HG03432 (cell line): ENCODE measurements around the gene ZNF154.

Source experiments
- ATAC-seq: cut with Tn5 transposase; IDR thresholded peaks from one replicate; pipeline ENCODE4 v1.9.1; 2021; ENCODE audit warnings: mild to moderate bottlenecking, moderate library complexity; ENCODE audit not compliant: unreplicated experiment

Gene ZNF154

GRCh38 chr19:57682226-57682766, 26.7 kb downstream of the ZNF154 start:
- no peak for ATAC-seq

GRCh38 chr19:57675881-57676280, 33.1 kb downstream of the ZNF154 start:
- ATAC-seq: no peak

- ATAC-seq: no peak
Observed at GRCh38 chr19:57672466-57672865, 36.5 kb downstream of the ZNF154 start.

GRCh38 chr19:57671124-57671895, 37.7 kb downstream of the ZNF154 start:
- no peak for ATAC-seq

- no peak for ATAC-seq
Observed at GRCh38 chr19:57668635-57669034, 40.4 kb downstream of the ZNF154 start, which contains the start of gene ZSCAN4. ZSCAN4 (plus strand) TSS chr19:57668935; CDS start chr19:57676146, 7,211 bp downstream.

GRCh38 chr19:57667228-57667627, 41.8 kb downstream of the ZNF154 start:
- ATAC-seq: no peak

GRCh38 chr19:57665261-57665806, 43.7 kb downstream of the ZNF154 start:
- no peak for ATAC-seq

- ATAC-seq: no peak
Observed at GRCh38 chr19:57664269-57665127, 44.5 kb downstream of the ZNF154 start.

GRCh38 chr19:57656346-57656745, 52.7 kb downstream of the ZNF154 start:
- ATAC-seq: no peak

GRCh38 chr19:57655443-57655842, 53.6 kb downstream of the ZNF154 start:
- ATAC-seq: no peak

GRCh38 chr19:57653689-57654088, 55.3 kb downstream of the ZNF154 start:
- ATAC-seq: no peak

- ATAC-seq: no peak
Observed at GRCh38 chr19:57651654-57651996, 57.4 kb downstream of the ZNF154 start.

GRCh38 chr19:57648331-57649003, 60.5 kb downstream of the ZNF154 start:
- ATAC-seq: no peak
